K562 (cell line): ENCODE results near the gene SLFN12. TPM values are rescaled to one million over a fixed set of nuclear protein-coding genes. Genes with fewer than 3 reads are reported as not detected.

Source experiments
- ATAC-seq: fragments of 200-7000 bp; cut with Tn5 transposase; 3 replicates; pipeline ENCODE4 v1.9.1; 2020; ENCODE audit warnings: moderate library complexity
- BruUV-seq: library from RNA; stranded (reverse); fragments of 400-500 nt; replicated peaks from 2 replicates; lab custom pipeline; 2021; lab: Mats Ljungman, UMichigan
- CTCF ChIA-PET: fragments of 300-600 bp; formaldehyde crosslinking; extraction: SDS; loops from one replicate; lab custom pipeline; 2021; ENCODE audit warnings: low intra/inter-chr PET ratio; lab: Yijun Ruan, JAX
- POLR2A ChIA-PET: fragments of 300-600, 350-650 bp; sonication (Branson Sonifier 250); formaldehyde crosslinking; extraction: SDS; loops from one replicate; lab custom pipeline; 2021; ENCODE audit warnings: antibody characterized with exemption, inconsistent platforms; lab: Yijun Ruan, JAX
- DNase-seq, 4 experiments: peaks; one replicate each; pipeline versions ENCODE4 v3.0.0 to v3.0.0-alpha.2; 2011 to 2018; ENCODE audit warnings: low spot score in 3 of 4, mixed read lengths in 3 of 4; ENCODE audit errors: extremely low read depth in 1 of 4
- FAIRE-seq: peaks from 2 replicates; lab custom pipeline; 2011; peaks lifted over from hg19 to GRCh38; lab: Jason Lieb, UNC
- H2AFZ ChIP-seq: 2 replicates; pipeline ENCODE4 v1.6.0; 2011; ENCODE audit warnings: low read depth, low read length, control low read depth, inconsistent platforms
- H3K27ac ChIP-seq: fragments of 200-600 bp; 3 replicates; pipeline ENCODE4 v1.8.0; 2011; ENCODE audit warnings: low read depth, mild to moderate bottlenecking, control low read depth, inconsistent platforms, low read length, moderate library complexity, mixed read lengths; ENCODE audit errors: extremely low read depth
- H3K27me3 ChIP-seq, 2 experiments: fragments of 300-600 bp in 1 of 2; 2 replicates in 1 of 2; 3 replicates in 1 of 2; pipeline versions ENCODE4 v1.6.0 to v1.8.0; 2011; ENCODE audit warnings: inconsistent platforms in 2 of 2, low read length in 2 of 2, mild to moderate bottlenecking in 1 of 2, mixed read lengths in 1 of 2, moderate library complexity in 1 of 2; ENCODE audit not compliant: control insufficient read depth in 2 of 2, insufficient read depth in 2 of 2
- H3K36me3 ChIP-seq: fragments of 300-600 bp; 3 replicates; pipeline ENCODE4 v1.8.0; 2011; ENCODE audit warnings: mild to moderate bottlenecking, low read length, inconsistent platforms; ENCODE audit not compliant: control insufficient read depth, insufficient read depth
- H3K4me1 ChIP-seq, 2 experiments: fragments of 200-600 bp in 1 of 2; replicated peaks in 1 of 2; 2 replicates in 1 of 2; 3 replicates in 1 of 2; pipeline versions ENCODE4 v1.5.1 to v1.8.0; 2011; ENCODE audit warnings: inconsistent platforms in 2 of 2, low read length in 2 of 2, mild to moderate bottlenecking in 1 of 2, mixed read lengths in 1 of 2, moderate library complexity in 1 of 2; ENCODE audit not compliant: control insufficient read depth in 2 of 2, insufficient read depth in 2 of 2
- H3K4me2 ChIP-seq: 2 replicates; pipeline ENCODE4 v1.6.1; 2011; ENCODE audit warnings: low read length, control low read depth, inconsistent platforms, mixed read lengths; ENCODE audit not compliant: insufficient read depth
- H3K4me3 ChIP-seq: fragments of 200-600 bp; sonication (generic), shearing (Covaris generic); 2 replicates; pipeline ENCODE4 v1.5.1; 2016; ENCODE audit warnings: control low read depth, inconsistent platforms
- H3K79me2 ChIP-seq: fragments of 200-600 bp; 3 replicates; pipeline ENCODE4 v1.8.0; 2011; ENCODE audit warnings: low read length, inconsistent platforms; ENCODE audit not compliant: control insufficient read depth, insufficient read depth
- H3K9ac ChIP-seq, 2 experiments: 2 replicates each; pipeline versions ENCODE4 v1.6.0 to v1.6.1; 2011; ENCODE audit warnings: low read depth in 2 of 2, low read length in 2 of 2, control low read depth in 1 of 2, inconsistent platforms in 1 of 2, mild to moderate bottlenecking in 1 of 2, mixed read lengths in 1 of 2; ENCODE audit not compliant: insufficient read depth in 1 of 2
- H3K9me1 ChIP-seq: one replicate; pipeline ENCODE4 v1.6.0; 2011; ENCODE audit warnings: inconsistent platforms, mild to moderate bottlenecking, low read length, moderate library complexity; ENCODE audit not compliant: control insufficient read depth, insufficient read depth
- H3K9me3 ChIP-seq: replicated peaks from 2 replicates; pipeline ENCODE4 v1.5.1; 2011; ENCODE audit warnings: low read depth, low read length, inconsistent platforms; ENCODE audit not compliant: control insufficient read depth, insufficient read depth
- H4K20me1 ChIP-seq: replicated peaks from 2 replicates; pipeline ENCODE4 v1.6.1; 2011; ENCODE audit warnings: low read length, inconsistent platforms, mixed read lengths; ENCODE audit not compliant: control insufficient read depth, insufficient read depth
- C11orf30 ChIP-seq: fragments of 450-650 bp; IDR thresholded peaks from 2 replicates; pipeline ENCODE4 v1.6.1; 2016; ENCODE audit warnings: low read depth, mild to moderate bottlenecking
- CTCFL ChIP-seq: IDR thresholded peaks from 2 replicates; pipeline ENCODE4 v1.6.1; 2011; ENCODE audit warnings: borderline replicate concordance, low read depth, mild to moderate bottlenecking, moderate library complexity, low read length; ENCODE audit not compliant: insufficient read depth, poor library complexity, severe bottlenecking
- NFATC3 ChIP-seq: fragments of 450-650 bp; IDR thresholded peaks from 2 replicates; pipeline ENCODE4 v1.6.1; 2017; ENCODE audit warnings: mild to moderate bottlenecking
- ZNF277 ChIP-seq: fragments of 250-450 bp; sonication (Bioruptor Pico); IDR thresholded peaks from 2 replicates; pipeline ENCODE4 v1.8.0; 2022; ENCODE audit warnings: inconsistent platforms, mild to moderate bottlenecking, moderate library complexity, borderline replicate concordance
- ZNF316 ChIP-seq: fragments of 450-650 bp; IDR thresholded peaks from 2 replicates; pipeline ENCODE4 v1.6.1; 2016
- WGBS: fragments of 100-300 bp; shearing (Covaris generic); methylation state at CpG from one replicate; pipeline ENCODE4 v1.1.6; 2016; ENCODE audit warnings: low coverage, mixed read lengths; ENCODE audit not compliant: insufficient coverage; ENCODE audit errors: missing lambda C conversion rate; 5-methylcytosine and 5-hydroxymethylcytosine counted together
- in situ Hi-C: fragments of 300-500 bp; cut with MboI; formaldehyde crosslinking; loops from 4 replicates; pipeline ENCODE4 v1.15.0; 2018; ENCODE audit warnings: inconsistent platforms, mixed read lengths
- intact Hi-C: fragments of 100-400 bp; cut with micrococcal nuclease; formaldehyde crosslinking; loops from 2 replicates; pipeline ENCODE4 v1.14.2; 2022
- polyA plus RNA-seq, 8 experiments: library from polyadenylated mRNA; depleted of rRNA in 4 of 8; stranded (reverse) in 5 of 8; unstranded in 3 of 8; fragments of >200 nt; fragmentation: Nextera tagmentation in 2 of 8; fragmentation: Illumina TruSeq in 1 of 8; extraction: Ambion mirVana in 2 of 8; extraction: Trizol in 1 of 8; gene quantifications; 2 replicates each; pipeline versions ENCODE4 v1.2.1 to v1.2.3, GENCODE V29; 2011 to 2014; ENCODE audit warnings: inconsistent platforms in 1 of 8, missing spikeins in 1 of 8
- total RNA-seq, 7 experiments: library from RNA; depleted of rRNA in 6 of 7; stranded (reverse); fragments of >200 nt in 6 of 7; fragmentation: Illumina TruSeq in 2 of 7; extraction: Trizol in 2 of 7; gene quantifications; 2 replicates each; pipeline versions ENCODE4 v1.2.1 to v1.2.3, GENCODE V29; 2011 to 2021; ENCODE audit warnings: low replicate concordance in 1 of 7

Gene SLFN12
- total and polyA plus RNA-seq, 9 of the 15 experiments (the other 6 are each of a cell fraction or from before 2014, with no cell fraction given), result 0.01 to 0.09 (median 0.07) TPM; not detected in 6

GRCh38 chr17:35414247-35414646 is 18.1 kb downstream of the SLFN12 start:
- intact Hi-C loops, result no loop called here
- ATAC-seq (no peak), DNase-seq (no peak), FAIRE-seq (no peak)
- H3K36me3 ChIP-seq, result no peaks in the 10 kb centered on the region
- in situ Hi-C loops, result no loop called here
- TF ChIP-seq NFATC3 (no peak), ZNF277 (no peak), ZNF316 (peak; percentile 68), C11orf30 (0 out of 2 replicates have a peak, but pooled peaks have one; percentile 35), CTCFL (no peak)
- WGBS, result 0% methylated on average over 1 of the region's 1 CpG
- no peak overlapping the region for H3K9ac ChIP-seq
- H3K79me2 ChIP-seq, result no peaks in the 10 kb centered on the region
- H3K9me1 ChIP-seq, result no peaks in the 10 kb centered on the region
- H3K27me3 ChIP-seq, result peaks cover 0 to 4% of the 10 kb centered on the region in 2 experiments; a peak in 2 of 5 replicates
- H3K9me3 ChIP-seq, result no peaks in the 10 kb centered on the region
- no peaks in the 10 kb centered on the region for H3K4me1 ChIP-seq
- H3K4me2 ChIP-seq, result no peak overlapping the region
- BruUV-seq, result no TSS peak
- no peak overlapping the region for H3K4me3 ChIP-seq
- H4K20me1 ChIP-seq, result no peaks in the 10 kb centered on the region
- no peak overlapping the region for H3K27ac ChIP-seq
- POLR2A ChIA-PET, result interaction anchor here (1.1 kb wide), 1 partner anchor 9 kb away, joined by 3 read pairs; no protein-coding TSS in a partner anchor
- H2AFZ ChIP-seq, result no peak overlapping the region
- CTCF ChIA-PET, result no interaction called here
